Measurements from ENCODE around the gene GSPT2. TPM values are rescaled to one million over a fixed set of nuclear protein-coding genes. Genes with fewer than 3 reads are reported as not detected.

The GSPT2 gene
- total RNA-seq, 1 donor from 2014 or later = 21.6 TPM

DNA sequence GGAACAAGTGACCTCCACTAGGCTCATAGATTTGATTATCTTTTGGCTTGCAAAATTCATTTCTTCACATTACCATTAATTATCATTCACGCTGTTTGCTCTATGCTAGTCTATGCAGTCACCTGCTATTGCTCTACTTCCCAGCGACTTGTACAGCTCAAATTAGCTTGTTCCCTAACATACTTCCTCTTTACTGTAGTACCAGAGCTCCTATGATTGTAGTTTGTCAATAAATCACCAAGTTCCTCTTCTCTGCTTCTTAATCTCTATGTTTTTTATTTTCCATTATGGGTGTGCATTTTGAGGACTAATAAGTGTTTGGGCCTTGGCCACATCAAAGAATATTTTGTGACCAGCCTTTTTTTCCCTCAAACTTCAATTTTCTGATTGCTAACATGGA, 6.2 kb upstream of the GSPT2 start:
- Mint-ChIP-seq H3K27me3 (ENCODE audit: low read depth) (peaks cover 36% of the 10 kb centered on the region), H3K27ac (ENCODE audit: unreplicated experiment) (no peak overlapping the region), H3K36me3 (ENCODE audit: low read depth) (no peaks in the 10 kb centered on the region), H3K4me3 (no peak overlapping the region), H3K4me1 (no peaks in the 10 kb centered on the region), H3K9me3 (peaks cover 2% of the 10 kb centered on the region)
- TF ChIP-seq, protein P1, sequence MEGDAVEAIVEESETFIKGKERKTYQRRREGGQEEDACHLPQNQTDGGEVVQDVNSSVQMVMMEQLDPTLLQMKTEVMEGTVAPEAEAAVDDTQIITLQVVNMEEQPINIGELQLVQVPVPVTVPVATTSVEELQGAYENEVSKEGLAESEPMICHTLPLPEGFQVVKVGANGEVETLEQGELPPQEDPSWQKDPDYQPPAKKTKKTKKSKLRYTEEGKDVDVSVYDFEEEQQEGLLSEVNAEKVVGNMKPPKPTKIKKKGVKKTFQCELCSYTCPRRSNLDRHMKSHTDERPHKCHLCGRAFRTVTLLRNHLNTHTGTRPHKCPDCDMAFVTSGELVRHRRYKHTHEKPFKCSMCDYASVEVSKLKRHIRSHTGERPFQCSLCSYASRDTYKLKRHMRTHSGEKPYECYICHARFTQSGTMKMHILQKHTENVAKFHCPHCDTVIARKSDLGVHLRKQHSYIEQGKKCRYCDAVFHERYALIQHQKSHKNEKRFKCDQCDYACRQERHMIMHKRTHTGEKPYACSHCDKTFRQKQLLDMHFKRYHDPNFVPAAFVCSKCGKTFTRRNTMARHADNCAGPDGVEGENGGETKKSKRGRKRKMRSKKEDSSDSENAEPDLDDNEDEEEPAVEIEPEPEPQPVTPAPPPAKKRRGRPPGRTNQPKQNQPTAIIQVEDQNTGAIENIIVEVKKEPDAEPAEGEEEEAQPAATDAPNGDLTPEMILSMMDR (conservative IDR thresholded peaks at IDR 0.05) = no peak
- no peak for DNase-seq (ENCODE audit: low read depth, low spot score)

DNA sequence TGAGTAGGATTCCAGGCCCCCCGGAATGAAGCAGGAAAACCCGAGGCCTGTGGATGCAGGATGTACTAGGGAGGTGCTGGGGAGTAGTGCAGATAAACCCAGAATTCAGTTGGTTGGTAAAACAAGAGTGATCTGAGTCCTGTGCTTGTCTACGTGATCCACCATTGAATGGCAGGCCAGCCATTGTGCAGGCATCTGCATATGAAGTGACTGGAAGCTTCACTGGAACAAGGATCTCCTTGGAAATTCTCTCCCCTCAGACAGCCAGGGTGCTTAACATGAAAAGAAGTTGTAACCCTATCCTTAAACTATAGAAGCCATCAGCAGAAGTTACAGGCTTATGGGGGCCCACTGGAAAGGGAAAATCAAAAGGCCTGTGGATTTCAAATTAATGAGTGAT, 656 bp upstream of the GSPT2 start:
- DNase-seq (ENCODE audit: low read depth, low spot score) = no peak
- H3K4me1 Mint-ChIP-seq = peaks cover 26% of the 10 kb centered on the region
- H3K27me3 Mint-ChIP-seq (ENCODE audit: low read depth) = peaks cover 24% of the 10 kb centered on the region
- TF ChIP-seq, protein P1 (conservative IDR thresholded peaks at IDR 0.05) = no peak
- H3K9me3 Mint-ChIP-seq = peaks cover 6% of the 10 kb centered on the region
- H3K36me3 Mint-ChIP-seq (ENCODE audit: low read depth) = peaks cover 18% of the 10 kb centered on the region
- H3K4me3 Mint-ChIP-seq = peak overlapping the region; percentile 89
- H3K27ac Mint-ChIP-seq (ENCODE audit: unreplicated experiment) = peak overlapping the region; percentile 67

DNA sequence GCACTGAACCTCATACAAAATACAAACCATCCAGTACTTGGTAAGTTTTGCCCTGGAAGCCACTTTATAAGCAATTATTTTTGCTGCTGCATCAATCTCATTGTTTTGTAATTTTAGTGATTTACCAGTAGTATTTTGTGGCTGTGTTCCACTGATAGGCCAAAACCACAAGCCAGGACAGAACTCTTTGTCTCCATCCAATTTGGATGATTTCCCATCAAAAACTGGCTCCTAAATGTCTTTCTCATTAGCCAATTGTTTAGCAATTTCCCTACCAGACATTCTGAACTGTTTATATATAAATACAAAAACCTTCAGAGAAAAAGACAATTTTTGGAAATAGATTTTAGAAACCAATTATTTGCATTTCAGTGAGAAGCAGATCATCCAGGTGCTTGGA, 4.4 kb downstream of the GSPT2 start:
- DNase-seq (ENCODE audit: low read depth, low spot score) = no peak
- H3K9me3 Mint-ChIP-seq = peaks cover 6% of the 10 kb centered on the region
- H3K4me1 Mint-ChIP-seq = peaks cover 23% of the 10 kb centered on the region
- TF ChIP-seq, protein P1 (conservative IDR thresholded peaks at IDR 0.05) = no peak
- H3K27ac Mint-ChIP-seq (ENCODE audit: unreplicated experiment) = no peak overlapping the region
- H3K36me3 Mint-ChIP-seq (ENCODE audit: low read depth) = peaks cover 18% of the 10 kb centered on the region
- no peaks in the 10 kb centered on the region for H3K27me3 Mint-ChIP-seq (ENCODE audit: low read depth)
- H3K4me3 Mint-ChIP-seq = no peak overlapping the region

GRCh38 chrX:51759055-51759839, 16.0 kb downstream of the GSPT2 start:
- Mint-ChIP-seq H3K4me3 (no peak overlapping the region), H3K27me3 (ENCODE audit: low read depth) (peaks cover 3% of the 10 kb centered on the region), H3K4me1 (peaks cover 5% of the 10 kb centered on the region), H3K27ac (ENCODE audit: unreplicated experiment) (no peak overlapping the region), H3K9me3 (no peaks in the 10 kb centered on the region), H3K36me3 (ENCODE audit: low read depth) (no peaks in the 10 kb centered on the region)
- TF ChIP-seq, protein P1 (conservative IDR thresholded peaks at IDR 0.05) = no peak
- DNase-seq (ENCODE audit: low read depth, low spot score) = no peak

DNA sequence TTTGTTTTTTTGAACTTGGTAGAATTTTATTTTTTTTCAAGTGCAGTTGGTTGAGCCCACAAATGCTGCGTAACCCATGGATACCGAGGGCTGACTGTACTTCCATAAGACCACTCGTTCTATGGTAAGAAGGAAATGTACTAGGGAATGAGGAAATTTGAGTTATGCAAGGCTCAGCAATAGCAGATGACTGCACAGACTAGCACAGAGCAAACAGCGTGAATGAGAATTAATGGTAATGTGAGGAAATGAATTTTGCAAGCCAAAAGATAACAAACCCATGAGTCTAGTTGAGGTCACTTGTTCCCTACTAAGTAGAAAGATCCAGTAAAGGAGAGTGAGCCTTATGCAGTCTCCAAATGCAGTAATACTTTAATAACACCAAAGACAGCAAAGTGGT, 17.4 kb downstream of the GSPT2 start:
- Mint-ChIP-seq H3K9me3 (no peaks in the 10 kb centered on the region), H3K4me1 (peaks cover 5% of the 10 kb centered on the region), H3K36me3 (ENCODE audit: low read depth) (no peaks in the 10 kb centered on the region), H3K27ac (ENCODE audit: unreplicated experiment) (no peak overlapping the region), H3K4me3 (no peak overlapping the region), H3K27me3 (ENCODE audit: low read depth) (peaks cover under 1% of the 10 kb centered on the region)
- TF ChIP-seq, protein P1 (conservative IDR thresholded peaks at IDR 0.05) = no peak
- DNase-seq (ENCODE audit: low read depth, low spot score) = no peak

All from neural crest cell (in vitro differentiated cells).